Astrocyte (in vitro differentiated cells and primary cell): Measurements from ENCODE around the gene OSGEP. TPM values are rescaled to one million over a fixed set of nuclear protein-coding genes. Genes with fewer than 3 reads are reported as not detected.

Source experiments
- DNase-seq: peaks from one replicate; pipeline ENCODE4 v3.0.0-alpha.2; 2010; ENCODE audit warnings: low read depth
- FAIRE-seq: peaks from 2 replicates; lab custom pipeline; 2011; peaks lifted over from hg19 to GRCh38; lab: Jason Lieb, UNC
- H2AFZ ChIP-seq: 2 replicates; pipeline ENCODE4 v1.6.0; 2012; ENCODE audit warnings: low read depth, low read length, inconsistent platforms
- H3K27ac ChIP-seq: 2 replicates; pipeline ENCODE4 v1.5.1; 2011; ENCODE audit warnings: low read depth, low read length, inconsistent platforms
- H3K27me3 ChIP-seq: 2 replicates; pipeline ENCODE4 v1.6.0; 2011; ENCODE audit warnings: low read length, inconsistent platforms; ENCODE audit not compliant: insufficient read depth
- H3K36me3 ChIP-seq: 2 replicates; pipeline ENCODE4 v1.5.1; 2011; ENCODE audit warnings: low read length, inconsistent platforms; ENCODE audit not compliant: insufficient read depth
- H3K4me1 ChIP-seq: 2 replicates; pipeline ENCODE4 v1.5.1; 2011; ENCODE audit warnings: low read length, inconsistent platforms; ENCODE audit not compliant: insufficient read depth
- H3K4me2 ChIP-seq: 2 replicates; pipeline ENCODE4 v1.6.0; 2012; ENCODE audit warnings: low read length, inconsistent platforms
- H3K4me3 ChIP-seq: 2 replicates; pipeline ENCODE4 v1.5.1; 2011; ENCODE audit warnings: low read depth, mild to moderate bottlenecking, low read length, inconsistent platforms; ENCODE audit not compliant: insufficient read depth
- H3K79me2 ChIP-seq: 2 replicates; pipeline ENCODE4 v1.6.0; 2012; ENCODE audit warnings: mild to moderate bottlenecking, low read length, inconsistent platforms; ENCODE audit not compliant: insufficient read depth
- H3K9ac ChIP-seq: 2 replicates; pipeline ENCODE4 v1.6.0; 2012; ENCODE audit warnings: mild to moderate bottlenecking, low read length, inconsistent platforms
- H3K9me3 ChIP-seq: 2 replicates; pipeline ENCODE4 v1.5.1; 2012; ENCODE audit warnings: low read depth, mild to moderate bottlenecking, low read length, inconsistent platforms; ENCODE audit not compliant: insufficient read depth
- H4K20me1 ChIP-seq: 2 replicates; pipeline ENCODE4 v1.6.0; 2012; ENCODE audit warnings: low read length, inconsistent platforms; ENCODE audit not compliant: insufficient read depth
- H3K27ac Mint-ChIP-seq: one replicate; pipeline ENCODE4 v1.8.0; 2021; ENCODE audit warnings: mild to moderate bottlenecking, mixed read lengths; ENCODE audit not compliant: unreplicated experiment
- H3K27me3 Mint-ChIP-seq: one replicate; pipeline ENCODE4 v1.8.0; 2021; ENCODE audit warnings: low read depth, mixed read lengths; ENCODE audit not compliant: unreplicated experiment
- H3K36me3 Mint-ChIP-seq: one replicate; pipeline ENCODE4 v1.8.0; 2021; ENCODE audit warnings: low read depth, mixed read lengths; ENCODE audit not compliant: unreplicated experiment
- H3K4me1 Mint-ChIP-seq: one replicate; pipeline ENCODE4 v1.8.0; 2021; ENCODE audit warnings: low read depth, mixed read lengths; ENCODE audit not compliant: unreplicated experiment
- H3K4me3 Mint-ChIP-seq: one replicate; pipeline ENCODE4 v1.8.0; 2021; ENCODE audit warnings: mild to moderate bottlenecking, moderate library complexity, mixed read lengths; ENCODE audit not compliant: unreplicated experiment
- H3K9me3 Mint-ChIP-seq: one replicate; pipeline ENCODE4 v1.8.0; 2021; ENCODE audit warnings: mild to moderate bottlenecking, mixed read lengths; ENCODE audit not compliant: unreplicated experiment
- CTCF ChIP-seq: IDR thresholded peaks from 2 replicates; pipeline ENCODE4 v1.5.1; 2011; ENCODE audit warnings: low read depth, mild to moderate bottlenecking, inconsistent platforms, low read length, moderate library complexity; ENCODE audit not compliant: insufficient read depth
- EZH2 ChIP-seq: IDR thresholded peaks from 2 replicates; pipeline ENCODE4 v1.6.1; 2012; ENCODE audit warnings: mild to moderate bottlenecking, low read length, inconsistent platforms; ENCODE audit not compliant: insufficient read depth
- total RNA-seq: library from RNA; stranded (reverse); gene quantifications from 2 replicates; pipeline ENCODE4 v1.2.1, GENCODE V29; 2021

Gene OSGEP
- total RNA-seq, 1 donor from 2014 or later: 23.0 TPM

- H3K9me3 Mint-ChIP-seq: no peaks in the 10 kb centered on the region
- no peak overlapping the region for H3K27ac Mint-ChIP-seq
- H3K27me3 ChIP-seq: no peaks in the 10 kb centered on the region
- no peaks in the 10 kb centered on the region for H3K4me1 ChIP-seq
- FAIRE-seq (no peak), DNase-seq (peak; percentile 37)
- H3K9ac ChIP-seq: no peak overlapping the region
- H3K27me3 Mint-ChIP-seq: no peaks in the 10 kb centered on the region
- H3K4me3 ChIP-seq: no peak overlapping the region
- H3K4me1 Mint-ChIP-seq: peaks cover 16% of the 10 kb centered on the region
- H2AFZ ChIP-seq: no peak overlapping the region
- H3K36me3 Mint-ChIP-seq: no peaks in the 10 kb centered on the region
- H3K36me3 ChIP-seq: no peaks in the 10 kb centered on the region
- no peaks in the 10 kb centered on the region for H3K79me2 ChIP-seq
- no peaks in the 10 kb centered on the region for H4K20me1 ChIP-seq
- no peak overlapping the region for H3K27ac ChIP-seq
- no peaks in the 10 kb centered on the region for H3K9me3 ChIP-seq
- no peak overlapping the region for H3K4me2 ChIP-seq
- H3K4me3 Mint-ChIP-seq: no peak overlapping the region
- TF ChIP-seq EZH2 (no peak), CTCF (no peak)
Observed at GRCh38 chr14:20492486-20492885, 37.9 kb upstream of the OSGEP start.

GRCh38 chr14:20490563-20490962 lies 36.0 kb upstream of the OSGEP start:
- Histone ChIP-seq H3K9ac (no peak overlapping the region), H3K4me1 (no peaks in the 10 kb centered on the region), H3K36me3 (no peaks in the 10 kb centered on the region), H3K79me2 (no peaks in the 10 kb centered on the region), H3K27me3 (no peaks in the 10 kb centered on the region), H3K4me3 (no peak overlapping the region), H3K9me3 (no peaks in the 10 kb centered on the region), H3K4me2 (no peak overlapping the region), H2AFZ (no peak overlapping the region), H4K20me1 (no peaks in the 10 kb centered on the region), H3K27ac (no peak overlapping the region)
- TF ChIP-seq EZH2 (no peak), CTCF (no peak)
- Mint-ChIP-seq H3K4me1 (peaks cover 16% of the 10 kb centered on the region), H3K36me3 (no peaks in the 10 kb centered on the region), H3K9me3 (no peaks in the 10 kb centered on the region), H3K27me3 (no peaks in the 10 kb centered on the region), H3K4me3 (no peak overlapping the region), H3K27ac (no peak overlapping the region)
- FAIRE-seq: no peak
- no peak for DNase-seq

GRCh38 chr14:20489093-20489994 lies 34.7 kb upstream of the OSGEP start:
- Histone ChIP-seq H3K36me3 (no peaks in the 10 kb centered on the region), H3K9me3 (no peaks in the 10 kb centered on the region), H3K79me2 (no peaks in the 10 kb centered on the region), H3K27me3 (no peaks in the 10 kb centered on the region), H3K9ac (no peak overlapping the region), H3K4me2 (no peak overlapping the region), H3K27ac (no peak overlapping the region), H3K4me3 (no peak overlapping the region), H2AFZ (no peak overlapping the region), H4K20me1 (no peaks in the 10 kb centered on the region), H3K4me1 (no peaks in the 10 kb centered on the region)
- Mint-ChIP-seq H3K27ac (no peak overlapping the region), H3K9me3 (no peaks in the 10 kb centered on the region), H3K36me3 (no peaks in the 10 kb centered on the region), H3K27me3 (no peaks in the 10 kb centered on the region), H3K4me1 (peaks cover 16% of the 10 kb centered on the region), H3K4me3 (no peak overlapping the region)
- TF ChIP-seq CTCF (no peak), EZH2 (no peak)
- no peak for FAIRE-seq
- no peak for DNase-seq
